IMR-90 (cell line): ENCODE results near the gene NAA80.

ENCODE experiments used
- CEBPB ChIP-seq: IDR thresholded peaks from 2 replicates; pipeline ENCODE4 v1.6.1; 2012; ENCODE audit warnings: low read depth, low read length, improper control_type of control experiment
- CHD1 ChIP-seq: IDR thresholded peaks from 2 replicates; pipeline ENCODE4 v1.6.1; 2012; ENCODE audit warnings: low read depth, low read length, improper control_type of control experiment
- CTCF ChIP-seq: conservative IDR thresholded peaks from 2 replicates; pipeline ENCODE4 v1.5.1; 2012; ENCODE audit warnings: mild to moderate bottlenecking, low read depth, low read length, improper control_type of control experiment
- MXI1 ChIP-seq: IDR thresholded peaks from 2 replicates; pipeline ENCODE4 v1.6.1; 2012; ENCODE audit warnings: low read depth, mild to moderate bottlenecking, low read length, moderate library complexity, borderline replicate concordance
- NFE2L2 ChIP-seq: fragments of 150-350 bp; IDR thresholded peaks from 2 replicates; pipeline ENCODE4 v1.6.1; 2016; ENCODE audit warnings: low read depth, mild to moderate bottlenecking, low read length
- POLR2A ChIP-seq: IDR thresholded peaks from 2 replicates; pipeline ENCODE4 v1.6.1; 2012; ENCODE audit warnings: mild to moderate bottlenecking, low read depth, low read length
- RAD21 ChIP-seq: IDR thresholded peaks from 2 replicates; pipeline ENCODE4 v1.6.1; 2012; ENCODE audit warnings: low read length, improper control_type of control experiment
- SMC3 ChIP-seq: fragments of 150-350 bp; IDR thresholded peaks from 2 replicates; pipeline ENCODE4 v1.6.1; 2016; ENCODE audit warnings: low read depth, mild to moderate bottlenecking, antibody characterized with exemption, low read length, moderate library complexity
- USF2 ChIP-seq: fragments of 150-350 bp; IDR thresholded peaks from 2 replicates; pipeline ENCODE4 v1.6.1; 2017; ENCODE audit warnings: mild to moderate bottlenecking, antibody characterized with exemption, low read length, low read depth

- TF ChIP-seq CHD1 (no peak), CTCF (no peak), MXI1 (no peak), POLR2A (no peak), RAD21 (no peak), USF2 (no peak), CEBPB (no peak), NFE2L2 (no peak), SMC3 (no peak)
Measured at GRCh38 chr3:50278123-50278879, 20.9 kb downstream of the NAA80 start.
